Stimulated activated naive CD8-positive, alpha-beta T cell treated with anti-CD3 and anti-CD28 coated beads, Interleukin-15, Interleukin-2, amounts not matched to agents 100 ng/mL and 50 ng/mL, for 24 hours (primary cell): ENCODE results near the gene LRP5.
"Not testable (repeated sequence)": the region's sequence is repeated elsewhere in the genome, so short reads cannot be mapped to it uniquely, and the experiment has no call there.

Experiments used
- H3K27ac Mint-ChIP-seq: one replicate; pipeline ENCODE4 v1.8.0; 2021; ENCODE audit warnings: mild to moderate bottlenecking, mixed read lengths
- H3K27me3 Mint-ChIP-seq: one replicate; pipeline ENCODE4 v1.8.0; 2021; ENCODE audit warnings: mixed read lengths
- H3K36me3 Mint-ChIP-seq: one replicate; pipeline ENCODE4 v1.8.0; 2021; ENCODE audit warnings: low read depth, mixed read lengths
- H3K4me1 Mint-ChIP-seq: one replicate; pipeline ENCODE4 v1.8.0; 2021; ENCODE audit warnings: low read depth, mixed read lengths
- H3K4me3 Mint-ChIP-seq: one replicate; pipeline ENCODE4 v1.8.0; 2021; ENCODE audit warnings: mild to moderate bottlenecking, mixed read lengths
- H3K9me3 Mint-ChIP-seq: one replicate; pipeline ENCODE4 v1.8.0; 2021; ENCODE audit warnings: mixed read lengths

LRP5 gene

DNA sequence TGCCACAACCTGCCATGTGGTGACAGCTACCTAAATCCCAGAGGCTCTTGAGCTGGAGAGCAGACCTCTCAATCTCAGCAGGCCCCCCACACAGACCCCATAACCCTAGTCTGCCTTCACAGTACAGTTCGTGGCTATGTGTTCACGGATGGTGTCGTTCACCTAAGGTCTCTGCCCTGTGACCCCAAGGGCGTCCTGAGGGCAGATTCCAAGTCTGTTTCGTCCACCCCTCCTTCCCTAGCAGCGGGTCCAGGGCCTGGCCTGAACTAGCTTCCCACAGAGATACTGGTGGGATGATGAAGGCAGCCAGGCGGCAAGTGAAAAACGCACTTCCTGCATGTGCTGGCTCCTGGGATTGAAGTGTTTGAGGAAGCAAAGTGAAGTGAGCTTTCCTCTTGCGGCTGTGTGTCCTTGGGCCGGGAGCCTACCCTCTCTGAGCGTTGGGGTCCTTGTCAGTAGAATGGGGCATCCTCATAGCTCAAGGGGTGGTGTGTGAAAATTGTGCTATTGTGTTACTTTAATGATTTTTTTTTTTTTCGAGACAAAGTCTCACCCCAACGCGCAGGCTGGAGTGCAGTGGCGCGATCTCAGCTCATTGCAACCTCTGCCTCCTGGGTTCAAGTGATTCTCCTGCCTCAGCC lies 70.1 kb downstream of the LRP5 start:
- H3K9me3 Mint-ChIP-seq: no peaks in the 10 kb centered on the region
- no peak overlapping the region for H3K27ac Mint-ChIP-seq
- H3K4me3 Mint-ChIP-seq: no peak overlapping the region
- no peaks in the 10 kb centered on the region for H3K27me3 Mint-ChIP-seq
- no peaks in the 10 kb centered on the region for H3K36me3 Mint-ChIP-seq
- peaks cover 18% of the 10 kb centered on the region for H3K4me1 Mint-ChIP-seq

DNA sequence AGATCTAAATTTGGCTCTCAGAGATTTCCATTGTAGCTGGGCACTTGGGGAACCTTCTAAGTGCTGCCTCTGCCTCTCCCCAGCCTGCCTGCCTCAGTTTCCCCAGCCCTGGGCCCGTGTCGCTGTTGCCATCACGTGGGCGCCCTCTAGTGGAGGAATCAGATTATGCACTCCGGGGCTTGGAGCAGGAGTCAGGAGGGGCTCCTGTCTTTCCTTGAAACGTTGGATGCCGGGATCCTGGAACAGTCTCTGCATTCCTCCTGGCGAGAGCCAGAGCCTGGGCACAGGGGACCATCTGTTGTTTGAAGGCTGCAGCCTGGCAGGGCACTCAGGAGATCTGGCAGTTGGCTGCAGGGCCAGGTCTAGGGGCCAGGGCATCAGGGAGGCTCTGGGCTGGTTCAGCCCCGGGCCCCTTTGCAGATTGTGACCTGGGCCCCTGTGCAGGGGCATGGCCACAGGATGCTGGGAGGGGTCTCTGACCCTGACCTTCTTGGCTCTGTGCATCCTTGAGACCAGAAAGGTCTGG lies 71.6 kb downstream of the LRP5 start:
- H3K36me3 Mint-ChIP-seq: no peaks in the 10 kb centered on the region
- no peaks in the 10 kb centered on the region for H3K27me3 Mint-ChIP-seq
- H3K4me3 Mint-ChIP-seq: no peak overlapping the region
- H3K27ac Mint-ChIP-seq: no peak overlapping the region
- H3K4me1 Mint-ChIP-seq: peaks cover 18% of the 10 kb centered on the region
- H3K9me3 Mint-ChIP-seq: no peaks in the 10 kb centered on the region

DNA sequence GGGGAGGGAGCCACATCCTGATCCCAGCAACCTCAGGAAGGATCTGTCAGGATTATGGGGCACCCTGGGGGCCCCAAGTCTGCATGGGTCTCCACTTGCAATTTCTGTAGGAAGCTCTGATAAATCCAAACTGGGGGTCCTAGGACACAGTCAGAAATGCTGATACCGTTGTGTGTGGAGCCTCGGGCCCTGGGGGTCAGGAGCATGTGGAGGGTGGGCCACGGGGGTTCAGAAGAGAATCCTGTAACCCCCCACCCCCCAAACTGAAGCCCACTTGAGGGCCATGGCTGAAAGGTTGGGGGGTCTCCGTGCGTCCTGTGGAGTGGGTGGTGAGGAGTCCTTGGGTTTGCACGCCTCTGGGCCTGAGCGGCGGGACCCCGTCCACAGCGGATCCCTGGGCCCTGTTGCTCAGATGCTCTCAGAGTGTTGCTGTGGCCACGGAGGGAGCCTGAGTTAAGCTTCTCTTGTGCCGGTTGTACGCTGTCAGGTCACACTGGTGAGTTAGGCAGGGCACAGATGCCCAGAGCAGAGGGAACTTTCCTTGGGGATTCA lies 72.2 kb downstream of the LRP5 start:
- Mint-ChIP-seq H3K27ac (no peak overlapping the region), H3K27me3 (no peaks in the 10 kb centered on the region), H3K9me3 (no peaks in the 10 kb centered on the region), H3K4me3 (no peak overlapping the region), H3K4me1 (peaks cover 17% of the 10 kb centered on the region), H3K36me3 (no peaks in the 10 kb centered on the region)

- Mint-ChIP-seq H3K36me3 (no peaks in the 10 kb centered on the region), H3K27me3 (no peaks in the 10 kb centered on the region), H3K27ac (no peak overlapping the region), H3K9me3 (no peaks in the 10 kb centered on the region), H3K4me1 (peaks cover 12% of the 10 kb centered on the region), H3K4me3 (no peak overlapping the region)
Observed at GRCh38 chr11:68385128-68385527, 72.7 kb downstream of the LRP5 start.

DNA sequence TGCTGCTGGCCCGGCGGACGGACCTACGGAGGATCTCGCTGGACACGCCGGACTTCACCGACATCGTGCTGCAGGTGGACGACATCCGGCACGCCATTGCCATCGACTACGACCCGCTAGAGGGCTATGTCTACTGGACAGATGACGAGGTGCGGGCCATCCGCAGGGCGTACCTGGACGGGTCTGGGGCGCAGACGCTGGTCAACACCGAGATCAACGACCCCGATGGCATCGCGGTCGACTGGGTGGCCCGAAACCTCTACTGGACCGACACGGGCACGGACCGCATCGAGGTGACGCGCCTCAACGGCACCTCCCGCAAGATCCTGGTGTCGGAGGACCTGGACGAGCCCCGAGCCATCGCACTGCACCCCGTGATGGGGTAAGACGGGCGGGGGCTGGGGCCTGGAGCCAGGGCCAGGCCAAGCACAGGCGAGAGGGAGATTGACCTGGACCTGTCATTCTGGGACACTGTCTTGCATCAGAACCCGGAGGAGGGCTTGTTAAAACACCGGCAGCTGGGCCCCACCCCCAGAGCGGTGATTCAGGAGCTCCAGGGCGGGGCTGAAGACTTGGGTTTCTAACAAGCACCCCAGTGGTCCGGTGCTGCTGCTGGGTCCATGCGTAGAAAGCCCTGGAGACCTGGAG lies 74.1 kb downstream of the LRP5 start:
- H3K4me1 Mint-ChIP-seq: no peaks in the 10 kb centered on the region
- H3K36me3 Mint-ChIP-seq: no peaks in the 10 kb centered on the region
- no peak overlapping the region for H3K27ac Mint-ChIP-seq
- no peaks in the 10 kb centered on the region for H3K27me3 Mint-ChIP-seq
- no peak overlapping the region for H3K4me3 Mint-ChIP-seq
- H3K9me3 Mint-ChIP-seq: no peaks in the 10 kb centered on the region

DNA sequence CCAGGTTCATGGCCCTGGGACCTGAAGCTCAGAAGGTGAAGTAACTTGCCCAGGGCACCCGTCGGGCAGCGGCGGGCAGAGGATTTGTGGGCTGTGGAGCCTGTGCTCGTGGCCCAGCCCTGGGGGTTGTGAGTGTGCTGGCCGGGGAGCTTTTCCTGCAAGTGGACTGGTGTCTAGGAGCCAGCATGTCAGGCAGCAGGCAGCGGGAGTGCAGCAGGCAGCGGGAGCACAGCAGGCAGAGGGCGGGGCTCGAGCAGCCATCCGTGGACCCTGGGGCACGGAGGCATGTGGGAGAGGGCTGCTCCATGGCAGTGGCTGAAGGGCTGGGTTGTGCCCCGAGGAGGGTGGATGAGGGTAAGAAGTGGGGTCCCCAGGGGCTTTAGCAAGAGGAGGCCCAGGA lies 75.4 kb downstream of the LRP5 start:
- H3K27me3 Mint-ChIP-seq: no peaks in the 10 kb centered on the region
- no peak overlapping the region for H3K27ac Mint-ChIP-seq
- H3K36me3 Mint-ChIP-seq: no peaks in the 10 kb centered on the region
- H3K4me1 Mint-ChIP-seq: no peaks in the 10 kb centered on the region
- H3K4me3 Mint-ChIP-seq: no peak overlapping the region
- H3K9me3 Mint-ChIP-seq: no peaks in the 10 kb centered on the region

DNA sequence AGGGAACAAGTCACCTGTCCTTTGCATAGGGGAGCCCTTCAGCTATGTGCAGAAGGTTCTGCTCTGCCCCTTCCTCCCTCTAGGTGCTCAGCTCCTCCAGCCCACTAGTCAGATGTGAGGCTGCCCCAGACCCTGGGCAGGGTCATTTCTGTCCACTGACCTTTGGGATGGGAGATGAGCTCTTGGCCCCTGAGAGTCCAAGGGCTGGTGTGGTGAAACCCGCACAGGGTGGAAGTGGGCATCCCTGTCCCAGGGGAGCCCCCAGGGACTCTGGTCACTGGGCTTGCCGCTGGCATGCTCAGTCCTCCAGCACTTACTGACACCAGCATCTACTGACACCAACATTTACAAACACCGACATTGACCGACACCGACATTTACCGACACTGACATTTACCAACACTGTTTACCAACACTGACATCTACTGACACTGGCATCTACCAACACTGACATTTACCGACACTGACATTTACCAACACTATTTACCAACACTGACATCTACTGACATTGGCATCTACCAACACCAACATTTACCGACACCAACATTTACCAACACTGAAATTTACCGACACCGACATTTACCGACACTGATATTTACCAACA lies 76.3 kb downstream of the LRP5 start:
- Mint-ChIP-seq H3K9me3 (no peaks in the 10 kb centered on the region), H3K36me3 (no peaks in the 10 kb centered on the region), H3K4me1 (no peaks in the 10 kb centered on the region), H3K27ac (no peak overlapping the region), H3K4me3 (no peak overlapping the region), H3K27me3 (no peaks in the 10 kb centered on the region)

GRCh38 chr11:68390315-68390714 lies 77.9 kb downstream of the LRP5 start:
- Mint-ChIP-seq H3K4me3 (no peak overlapping the region), H3K36me3 (no peaks in the 10 kb centered on the region)

DNA sequence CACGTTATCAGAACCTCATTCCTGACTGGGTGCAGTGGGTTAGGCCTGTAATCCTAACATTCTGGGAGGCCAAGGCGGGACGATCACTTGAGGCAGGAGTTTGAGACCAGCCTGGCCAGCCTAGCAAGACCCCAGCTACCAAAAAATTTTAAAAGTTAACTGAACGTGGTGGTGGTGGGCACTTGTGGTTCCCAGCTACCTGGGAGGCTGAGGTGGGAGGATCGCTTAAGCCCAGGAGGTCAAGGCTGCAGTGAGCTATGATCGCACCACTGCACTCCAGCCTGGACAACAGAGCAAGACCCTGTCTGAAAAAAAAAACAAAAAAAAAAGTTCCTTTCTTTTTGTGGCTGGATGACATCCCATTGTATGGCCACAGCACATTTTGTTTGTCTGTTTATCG lies 80.4 kb downstream of the LRP5 start:
- H3K36me3 Mint-ChIP-seq: no peaks in the 10 kb centered on the region
- H3K9me3 Mint-ChIP-seq: no peaks in the 10 kb centered on the region
- no peak overlapping the region for H3K4me3 Mint-ChIP-seq
- H3K27me3 Mint-ChIP-seq: no peaks in the 10 kb centered on the region
- H3K27ac Mint-ChIP-seq: no peak overlapping the region
- no peaks in the 10 kb centered on the region for H3K4me1 Mint-ChIP-seq

More at GRCh38 chr11:68390315-68390714, 77.9 kb downstream of the LRP5 start:
- H3K27ac Mint-ChIP-seq: no peak overlapping the region
- H3K4me1 Mint-ChIP-seq: no peaks in the 10 kb centered on the region
- H3K9me3 Mint-ChIP-seq: no peaks in the 10 kb centered on the region
- H3K27me3 Mint-ChIP-seq: no peaks in the 10 kb centered on the region

GRCh38 chr11:68396516-68396915 lies 84.1 kb downstream of the LRP5 start:
- H3K27me3 Mint-ChIP-seq: no peaks in the 10 kb centered on the region
- no peak overlapping the region for H3K27ac Mint-ChIP-seq
- H3K4me1 Mint-ChIP-seq: no peaks in the 10 kb centered on the region
- no peak overlapping the region for H3K4me3 Mint-ChIP-seq
- H3K36me3 Mint-ChIP-seq: no peaks in the 10 kb centered on the region
- no peaks in the 10 kb centered on the region for H3K9me3 Mint-ChIP-seq

DNA sequence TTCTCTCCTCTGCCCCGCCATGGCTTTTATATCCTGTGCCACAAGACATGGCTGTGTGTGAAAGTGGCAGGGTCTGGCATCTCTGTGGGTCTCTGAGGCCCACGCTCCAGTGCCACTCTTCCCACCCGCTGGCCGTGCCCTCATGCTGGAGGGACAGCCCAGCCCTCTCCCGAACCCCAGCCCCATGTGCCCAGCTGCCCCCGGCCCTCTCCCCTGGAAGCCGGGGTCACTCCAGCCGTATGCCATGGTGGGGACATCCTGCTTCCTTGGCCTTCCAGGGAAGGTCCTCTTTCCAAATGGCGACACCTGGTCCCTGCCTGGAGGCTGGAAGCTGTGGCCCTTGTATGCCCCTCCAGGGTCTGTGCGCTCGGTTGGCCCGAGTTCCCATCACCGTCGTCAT lies 84.9 kb downstream of the LRP5 start:
- Mint-ChIP-seq H3K36me3 (no peaks in the 10 kb centered on the region), H3K27me3 (no peaks in the 10 kb centered on the region), H3K4me3 (no peak overlapping the region), H3K9me3 (no peaks in the 10 kb centered on the region), H3K27ac (no peak overlapping the region), H3K4me1 (no peaks in the 10 kb centered on the region)

- Mint-ChIP-seq H3K9me3 (no peaks in the 10 kb centered on the region), H3K27me3 (no peaks in the 10 kb centered on the region)
Observed at GRCh38 chr11:68398995-68399851, 86.8 kb downstream of the LRP5 start.

DNA sequence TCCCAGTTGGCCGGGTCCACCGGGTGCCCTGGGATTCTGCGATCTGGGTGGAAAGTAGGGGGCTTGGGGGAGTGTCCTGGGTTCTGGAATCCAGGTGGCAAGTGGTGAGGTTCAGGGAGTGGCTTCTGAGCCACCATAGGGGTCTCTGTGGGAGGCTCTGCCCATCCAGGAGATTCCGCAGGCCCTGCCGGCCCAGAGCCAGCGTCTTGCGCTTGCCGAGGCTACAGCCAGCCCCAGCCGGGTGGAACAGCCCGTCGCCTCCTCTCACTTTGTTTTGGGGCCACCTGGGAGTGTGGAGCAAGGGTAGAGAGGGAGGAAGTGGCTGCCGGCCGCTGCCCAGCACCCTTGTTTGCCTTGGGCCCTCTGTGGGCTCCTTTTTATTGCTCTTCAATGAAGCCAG lies 87.5 kb downstream of the LRP5 start:
- H3K4me1 Mint-ChIP-seq: no peaks in the 10 kb centered on the region
- no peaks in the 10 kb centered on the region for H3K36me3 Mint-ChIP-seq
- H3K9me3 Mint-ChIP-seq: no peaks in the 10 kb centered on the region
- H3K4me3 Mint-ChIP-seq: no peak overlapping the region
- no peak overlapping the region for H3K27ac Mint-ChIP-seq
- H3K27me3 Mint-ChIP-seq: no peaks in the 10 kb centered on the region

More at GRCh38 chr11:68398995-68399851, 86.8 kb downstream of the LRP5 start:
- no peaks in the 10 kb centered on the region for H3K4me1 Mint-ChIP-seq
- no peak overlapping the region for H3K4me3 Mint-ChIP-seq
- no peak overlapping the region for H3K27ac Mint-ChIP-seq
- H3K36me3 Mint-ChIP-seq: no peaks in the 10 kb centered on the region

- H3K4me1 Mint-ChIP-seq, H3K27me3 Mint-ChIP-seq, H3K27ac Mint-ChIP-seq, H3K4me3 Mint-ChIP-seq, H3K9me3 Mint-ChIP-seq, H3K36me3 Mint-ChIP-seq: not testable (repeated sequence)
Observed at GRCh38 chr11:68400584-68400983, 88.2 kb downstream of the LRP5 start.

GRCh38 chr11:68401856-68402255 lies 89.5 kb downstream of the LRP5 start:
- Mint-ChIP-seq H3K27me3 (no peaks in the 10 kb centered on the region), H3K4me3 (no peak overlapping the region), H3K36me3 (peaks cover 4% of the 10 kb centered on the region), H3K4me1 (no peaks in the 10 kb centered on the region), H3K9me3 (no peaks in the 10 kb centered on the region), H3K27ac (no peak overlapping the region)
